Stimulated activated naive B cell treated with anti-CD40 and anti-IgM and Interleukin-4, amounts not matched to agents 10 μg/mL and 1 μg/mL and 100 μg/mL, for 72 hours (primary cell): ENCODE data around the gene OSBPL5.

ENCODE experiments used
- ATAC-seq, 2 donors: fragments of 150-1000 bp; cut with Tn5 transposase; replicated peaks; 2 replicates each; pipeline ENCODE4 v1.10.0; 2021; ENCODE audit warnings: moderate library complexity in 1 of 2
- DNase-seq: peaks from one replicate; pipeline ENCODE4 v3.0.0; 2021
- H3K27ac Mint-ChIP-seq: one replicate; pipeline ENCODE4 v1.8.0; 2022; ENCODE audit warnings: mild to moderate bottlenecking, mixed read lengths
- H3K27me3 Mint-ChIP-seq, 2 donors: one replicate each; pipeline ENCODE4 v1.8.0; 2022; ENCODE audit warnings: mixed read lengths in 2 of 2
- H3K36me3 Mint-ChIP-seq, 2 donors: one replicate each; pipeline ENCODE4 v1.8.0; 2022; ENCODE audit warnings: mixed read lengths in 2 of 2, mild to moderate bottlenecking in 1 of 2
- H3K4me1 Mint-ChIP-seq, 2 donors: one replicate each; pipeline ENCODE4 v1.8.0; 2022; ENCODE audit warnings: mixed read lengths in 2 of 2, mild to moderate bottlenecking in 1 of 2
- H3K4me3 Mint-ChIP-seq, 2 donors: one replicate each; pipeline ENCODE4 v1.8.0; 2022; ENCODE audit warnings: mild to moderate bottlenecking in 2 of 2, mixed read lengths in 2 of 2, moderate library complexity in 1 of 2
- H3K9me3 Mint-ChIP-seq, 2 donors: one replicate each; pipeline ENCODE4 v1.8.0; 2022; ENCODE audit warnings: mixed read lengths in 2 of 2, mild to moderate bottlenecking in 1 of 2

The OSBPL5 gene

GRCh38 chr11:3135481-3136440, 29.3 kb downstream of the OSBPL5 start:
- no peak overlapping the region for H3K27ac Mint-ChIP-seq
- no peaks in the 10 kb centered on the region for H3K36me3 Mint-ChIP-seq
- H3K4me1 Mint-ChIP-seq: peaks cover 0 to 6% of the 10 kb centered on the region in 2 donors
- H3K9me3 Mint-ChIP-seq: peaks cover 0 to 4% of the 10 kb centered on the region in 2 donors
- DNase-seq (no peak), ATAC-seq (no peak)
- no peaks in the 10 kb centered on the region for H3K27me3 Mint-ChIP-seq
- no peak overlapping the region for H3K4me3 Mint-ChIP-seq

GRCh38 chr11:3134651-3135480, 30.2 kb downstream of the OSBPL5 start:
- H3K9me3 Mint-ChIP-seq: peaks cover 0 to 4% of the 10 kb centered on the region in 2 donors
- no peak overlapping the region for H3K27ac Mint-ChIP-seq
- peaks cover 0 to 6% of the 10 kb centered on the region in 2 donors for H3K4me1 Mint-ChIP-seq
- H3K27me3 Mint-ChIP-seq: no peaks in the 10 kb centered on the region
- no peak for ATAC-seq
- DNase-seq: no peak
- no peaks in the 10 kb centered on the region for H3K36me3 Mint-ChIP-seq
- H3K4me3 Mint-ChIP-seq: no peak overlapping the region

- no peaks in the 10 kb centered on the region for H3K27me3 Mint-ChIP-seq
- no peak overlapping the region for H3K4me3 Mint-ChIP-seq
- H3K9me3 Mint-ChIP-seq: peaks cover 0 to 4% of the 10 kb centered on the region in 2 donors
- peaks cover 0 to 6% of the 10 kb centered on the region in 2 donors for H3K4me1 Mint-ChIP-seq
- H3K27ac Mint-ChIP-seq: no peak overlapping the region
- DNase-seq (no peak), ATAC-seq (no peak)
- H3K36me3 Mint-ChIP-seq: no peaks in the 10 kb centered on the region
Observed at GRCh38 chr11:3134218-3134621, 30.9 kb downstream of the OSBPL5 start.

DNA sequence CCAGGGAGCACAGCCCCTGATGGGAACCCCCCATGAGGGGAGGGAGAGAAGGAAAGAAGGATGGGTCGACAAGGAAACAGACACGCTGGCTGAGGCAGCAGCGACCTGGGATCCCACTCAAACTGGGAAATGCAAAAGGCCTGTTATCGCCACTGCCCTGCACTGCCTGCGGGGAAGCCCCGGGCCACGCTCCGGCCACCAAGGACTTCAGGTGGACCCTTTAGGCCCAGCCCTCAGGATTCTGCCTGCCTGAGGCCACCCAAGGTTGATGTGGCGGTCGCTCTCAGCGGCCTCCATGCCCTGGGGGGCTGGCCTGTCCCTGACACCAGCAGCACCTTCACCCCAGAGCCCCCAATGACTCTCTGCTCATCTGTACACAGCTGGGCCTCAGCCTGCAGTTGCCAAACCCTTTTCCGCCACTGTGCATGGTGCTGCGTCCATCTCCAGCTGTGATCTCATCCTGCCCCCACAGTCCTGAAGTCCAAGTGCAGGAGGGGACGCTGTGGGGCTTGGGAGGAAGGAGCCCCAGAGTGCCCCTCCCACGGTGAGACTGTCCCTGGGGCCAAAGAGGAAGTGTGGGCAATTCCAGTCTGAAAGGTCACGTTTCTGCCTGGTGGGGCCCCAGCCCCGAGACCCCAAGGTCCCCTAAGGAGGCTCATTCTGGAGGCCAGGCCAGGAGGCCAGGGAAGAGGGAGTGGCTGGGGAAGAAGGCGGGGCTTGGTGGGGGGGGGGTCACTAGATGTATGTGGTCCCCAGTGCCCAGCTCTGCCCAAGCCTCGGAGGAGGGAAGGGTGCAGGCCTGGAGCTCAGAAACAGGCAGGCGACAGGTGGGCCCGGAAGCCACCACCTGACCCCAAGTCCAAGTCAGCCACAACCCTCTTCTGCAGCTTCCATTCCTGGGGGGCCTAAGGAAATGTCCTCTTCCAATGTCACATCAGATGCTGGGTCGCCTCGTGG, 31.6 kb downstream of the OSBPL5 start:
- H3K27ac Mint-ChIP-seq: no peak overlapping the region
- H3K4me3 Mint-ChIP-seq: no peak overlapping the region
- H3K9me3 Mint-ChIP-seq: peaks cover 0 to 4% of the 10 kb centered on the region in 2 donors
- H3K27me3 Mint-ChIP-seq: no peaks in the 10 kb centered on the region
- H3K36me3 Mint-ChIP-seq: no peaks in the 10 kb centered on the region
- H3K4me1 Mint-ChIP-seq: peaks cover 0 to 6% of the 10 kb centered on the region in 2 donors
- DNase-seq (no peak), ATAC-seq (no peak)

GRCh38 chr11:3132831-3133260, 32.3 kb downstream of the OSBPL5 start:
- Mint-ChIP-seq H3K27me3 (no peaks in the 10 kb centered on the region), H3K9me3 (peaks cover 0 to 4% of the 10 kb centered on the region in 2 donors), H3K4me3 (no peak overlapping the region), H3K27ac (no peak overlapping the region), H3K36me3 (no peaks in the 10 kb centered on the region), H3K4me1 (peaks cover 0 to 6% of the 10 kb centered on the region in 2 donors)
- DNase-seq (no peak), ATAC-seq (no peak)

DNA sequence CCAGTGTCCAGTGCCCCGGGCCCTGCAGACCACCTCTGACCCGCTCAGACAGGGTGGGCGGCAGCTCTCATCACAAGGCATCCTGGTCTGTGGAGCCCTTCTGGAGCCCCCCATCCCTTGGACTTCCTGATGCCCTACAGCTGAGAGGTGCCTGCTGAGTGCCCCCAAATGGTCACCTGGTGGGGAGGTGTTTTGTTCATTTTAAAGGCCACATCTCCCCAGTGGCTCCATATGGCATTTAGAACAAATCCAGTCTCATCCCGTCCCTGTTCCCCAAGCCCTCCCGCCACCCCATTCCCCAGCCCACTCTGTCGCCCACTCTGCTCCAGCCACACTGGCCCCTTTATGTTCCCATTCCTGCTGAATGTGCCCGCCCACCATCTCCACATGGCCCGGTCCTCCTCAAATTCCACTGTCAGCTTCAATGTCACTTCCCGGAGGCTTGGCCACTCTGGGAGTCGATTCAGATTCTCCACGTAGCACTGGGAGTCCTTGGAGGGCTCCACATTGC, 32.8 kb downstream of the OSBPL5 start:
- DNase-seq (no peak), ATAC-seq (no peak)
- no peaks in the 10 kb centered on the region for H3K36me3 Mint-ChIP-seq
- no peak overlapping the region for H3K4me3 Mint-ChIP-seq
- peaks cover 0 to 6% of the 10 kb centered on the region in 2 donors for H3K4me1 Mint-ChIP-seq
- no peaks in the 10 kb centered on the region for H3K27me3 Mint-ChIP-seq
- H3K9me3 Mint-ChIP-seq: peaks cover 0 to 4% of the 10 kb centered on the region in 2 donors
- no peak overlapping the region for H3K27ac Mint-ChIP-seq

GRCh38 chr11:3131330-3131941, 33.7 kb downstream of the OSBPL5 start:
- H3K27ac Mint-ChIP-seq: no peak overlapping the region
- peaks cover 0 to 6% of the 10 kb centered on the region in 2 donors for H3K4me1 Mint-ChIP-seq
- H3K27me3 Mint-ChIP-seq: no peaks in the 10 kb centered on the region
- no peaks in the 10 kb centered on the region for H3K36me3 Mint-ChIP-seq
- ATAC-seq: no peak
- no peak overlapping the region for H3K4me3 Mint-ChIP-seq
- H3K9me3 Mint-ChIP-seq: peaks cover 0 to 4% of the 10 kb centered on the region in 2 donors
- no peak for DNase-seq

DNA sequence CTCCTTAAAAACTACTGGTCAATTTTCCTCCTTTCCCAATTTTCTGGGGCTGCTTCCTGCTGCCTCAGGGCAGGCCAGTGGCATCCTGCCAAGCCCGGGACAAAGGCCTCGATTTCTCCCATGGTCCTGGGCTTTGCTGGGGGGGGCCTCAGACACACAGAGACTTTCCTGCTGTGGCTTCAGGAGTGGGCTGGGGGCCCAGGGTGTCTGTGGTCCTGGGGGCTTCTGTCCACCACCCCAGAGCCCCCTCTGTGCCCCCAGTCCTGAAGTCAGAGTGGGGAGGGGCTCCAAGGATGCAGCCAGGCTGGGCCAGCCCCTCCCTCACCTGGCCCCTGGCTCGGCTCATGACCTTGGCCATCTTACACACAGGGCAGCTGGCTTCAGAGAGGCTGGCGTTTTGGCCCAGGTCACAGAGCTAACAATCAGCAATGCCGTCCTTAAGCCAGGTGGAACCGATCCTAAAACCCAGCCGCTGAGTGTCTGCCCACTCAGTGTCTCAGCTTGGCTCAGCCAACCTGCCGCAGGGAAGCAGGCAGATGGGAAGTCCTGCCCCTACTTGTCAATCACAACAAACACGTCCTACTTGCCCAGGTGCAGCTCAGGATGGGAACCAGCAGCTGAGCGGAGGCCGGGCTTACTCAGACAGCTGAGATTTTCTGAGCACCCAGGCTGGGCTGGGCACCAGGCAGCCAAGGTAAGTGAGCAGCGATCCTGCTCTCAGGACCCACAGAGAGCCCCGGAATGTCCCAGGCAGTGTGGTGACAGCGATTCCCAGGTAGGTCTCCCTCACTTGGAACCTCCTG, 34.6 kb downstream of the OSBPL5 start:
- H3K4me1 Mint-ChIP-seq: peaks cover 0 to 6% of the 10 kb centered on the region in 2 donors
- H3K36me3 Mint-ChIP-seq: no peaks in the 10 kb centered on the region
- no peak overlapping the region for H3K27ac Mint-ChIP-seq
- ATAC-seq (no peak), DNase-seq (no peak)
- H3K9me3 Mint-ChIP-seq: peaks cover 0 to 4% of the 10 kb centered on the region in 2 donors
- no peak overlapping the region for H3K4me3 Mint-ChIP-seq
- H3K27me3 Mint-ChIP-seq: no peaks in the 10 kb centered on the region

DNA sequence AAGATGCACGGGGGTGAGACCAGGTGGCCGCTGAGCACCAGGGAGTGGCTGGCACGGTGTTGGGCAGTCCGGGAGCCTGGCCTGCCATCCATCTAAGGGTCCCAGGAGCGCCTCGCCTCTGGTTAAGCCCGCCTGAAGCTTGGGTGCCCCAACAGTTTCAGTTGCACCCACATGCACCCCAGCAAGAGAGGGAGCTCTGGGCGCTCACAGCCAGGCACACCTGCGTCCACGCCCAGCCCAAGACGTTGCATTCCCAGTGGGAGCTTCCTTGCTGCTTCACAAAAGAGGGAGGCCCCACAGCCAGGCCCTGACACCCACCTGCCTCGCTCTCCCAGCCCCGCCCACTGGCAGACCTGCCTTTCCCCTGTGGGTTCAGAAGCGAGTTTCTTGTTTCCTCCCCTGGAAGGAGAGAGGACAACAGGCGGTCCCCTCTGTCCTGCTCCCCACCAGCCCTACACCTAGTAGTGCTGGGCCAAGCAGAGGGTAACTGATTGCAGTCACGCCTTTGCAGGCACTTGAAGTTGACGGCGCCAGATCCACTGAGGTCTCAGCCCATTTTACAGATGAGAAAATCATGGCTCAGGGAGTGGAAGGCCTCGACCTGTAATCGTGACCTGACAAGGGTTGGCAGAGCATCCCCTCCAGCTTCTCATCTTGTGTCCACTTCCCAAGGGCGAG, 35.4 kb downstream of the OSBPL5 start:
- H3K9me3 Mint-ChIP-seq: peaks cover 0 to 4% of the 10 kb centered on the region in 2 donors
- ATAC-seq (no peak), DNase-seq (no peak)
- H3K27ac Mint-ChIP-seq: no peak overlapping the region
- H3K4me3 Mint-ChIP-seq: no peak overlapping the region
- H3K36me3 Mint-ChIP-seq: no peaks in the 10 kb centered on the region
- H3K4me1 Mint-ChIP-seq: peaks cover 0 to 6% of the 10 kb centered on the region in 2 donors
- no peaks in the 10 kb centered on the region for H3K27me3 Mint-ChIP-seq

- H3K4me3 Mint-ChIP-seq: no peak overlapping the region
- H3K36me3 Mint-ChIP-seq: no peaks in the 10 kb centered on the region
- peaks cover 0 to 4% of the 10 kb centered on the region in 2 donors for H3K9me3 Mint-ChIP-seq
- H3K27me3 Mint-ChIP-seq: no peaks in the 10 kb centered on the region
- H3K27ac Mint-ChIP-seq: no peak overlapping the region
- H3K4me1 Mint-ChIP-seq: peaks cover 0 to 6% of the 10 kb centered on the region in 2 donors
- ATAC-seq (no peak), DNase-seq (no peak)
Observed at GRCh38 chr11:3129181-3129590, 35.9 kb downstream of the OSBPL5 start.

GRCh38 chr11:3128356-3129180, 36.5 kb downstream of the OSBPL5 start:
- H3K36me3 Mint-ChIP-seq: no peaks in the 10 kb centered on the region
- H3K27ac Mint-ChIP-seq: no peak overlapping the region
- no peak overlapping the region for H3K4me3 Mint-ChIP-seq
- DNase-seq (no peak), ATAC-seq (no peak)
- H3K27me3 Mint-ChIP-seq: no peaks in the 10 kb centered on the region
- H3K4me1 Mint-ChIP-seq: peaks cover 0 to 3% of the 10 kb centered on the region in 2 donors
- H3K9me3 Mint-ChIP-seq: peaks cover 0 to 4% of the 10 kb centered on the region in 2 donors
